ENCODE results near the gene ANKRD11. TPM values are rescaled to one million over a fixed set of nuclear protein-coding genes. Genes with fewer than 3 reads are reported as not detected.

ANKRD11 gene
- total RNA-seq, 1 donor from 2014 or later = 209 TPM

GRCh38 chr16:89460556-89460955 lies 29.8 kb downstream of the ANKRD11 start:
- Mint-ChIP-seq H3K4me1 (ENCODE audit: unreplicated experiment) (peaks cover 52% of the 10 kb centered on the region), H3K36me3 (ENCODE audit: unreplicated experiment) (no peaks in the 10 kb centered on the region), H3K27ac (ENCODE audit: unreplicated experiment) (no peak overlapping the region), H3K4me3 (ENCODE audit: unreplicated experiment) (no peak overlapping the region), H3K9me3 (ENCODE audit: unreplicated experiment) (no peaks in the 10 kb centered on the region), H3K27me3 (ENCODE audit: unreplicated experiment) (no peaks in the 10 kb centered on the region)
- DNase-seq (ENCODE audit: extremely low spot score, unreplicated experiment) = no peak
- TF ChIP-seq CTCF (IDR thresholded peaks at IDR 0.05) = no peak

GRCh38 chr16:89458967-89459366 lies 31.4 kb downstream of the ANKRD11 start:
- Mint-ChIP-seq H3K36me3 (ENCODE audit: unreplicated experiment) (peaks cover 3% of the 10 kb centered on the region), H3K27ac (ENCODE audit: unreplicated experiment) (peak overlapping the region; percentile 78), H3K4me1 (ENCODE audit: unreplicated experiment) (peaks cover 47% of the 10 kb centered on the region), H3K9me3 (ENCODE audit: unreplicated experiment) (no peaks in the 10 kb centered on the region), H3K4me3 (ENCODE audit: unreplicated experiment) (no peak overlapping the region), H3K27me3 (ENCODE audit: unreplicated experiment) (no peaks in the 10 kb centered on the region)
- DNase-seq (ENCODE audit: extremely low spot score, unreplicated experiment) = no peak
- TF ChIP-seq CTCF (IDR thresholded peaks at IDR 0.05) = no peak

GRCh38 chr16:89458551-89458950 lies 31.8 kb downstream of the ANKRD11 start:
- peak overlapping the region; percentile 78 for H3K27ac Mint-ChIP-seq (ENCODE audit: unreplicated experiment)
- TF ChIP-seq CTCF (IDR thresholded peaks at IDR 0.05) = no peak
- peaks cover 51% of the 10 kb centered on the region for H3K4me1 Mint-ChIP-seq (ENCODE audit: unreplicated experiment)

GRCh38 chr16:89456419-89456959 lies 33.9 kb downstream of the ANKRD11 start:
- Mint-ChIP-seq H3K27me3 (ENCODE audit: unreplicated experiment) (no peaks in the 10 kb centered on the region), H3K4me3 (ENCODE audit: unreplicated experiment) (no peak overlapping the region), H3K9me3 (ENCODE audit: unreplicated experiment) (no peaks in the 10 kb centered on the region), H3K36me3 (ENCODE audit: unreplicated experiment) (peaks cover 3% of the 10 kb centered on the region), H3K27ac (ENCODE audit: unreplicated experiment) (peak overlapping the region; percentile 39), H3K4me1 (ENCODE audit: unreplicated experiment) (peaks cover 63% of the 10 kb centered on the region)
- no peak for DNase-seq (ENCODE audit: extremely low spot score, unreplicated experiment)
- no peak for TF ChIP-seq CTCF (IDR thresholded peaks at IDR 0.05)

More at GRCh38 chr16:89458551-89458950, 31.8 kb downstream of the ANKRD11 start:
- Mint-ChIP-seq H3K27me3 (ENCODE audit: unreplicated experiment) (no peaks in the 10 kb centered on the region), H3K36me3 (ENCODE audit: unreplicated experiment) (peaks cover 3% of the 10 kb centered on the region), H3K9me3 (ENCODE audit: unreplicated experiment) (no peaks in the 10 kb centered on the region), H3K4me3 (ENCODE audit: unreplicated experiment) (no peak overlapping the region)
- no peak for DNase-seq (ENCODE audit: extremely low spot score, unreplicated experiment)

GRCh38 chr16:89455692-89456091 lies 34.7 kb downstream of the ANKRD11 start:
- H3K27ac Mint-ChIP-seq (ENCODE audit: unreplicated experiment) = no peak overlapping the region
- no peaks in the 10 kb centered on the region for H3K9me3 Mint-ChIP-seq (ENCODE audit: unreplicated experiment)
- DNase-seq (ENCODE audit: extremely low spot score, unreplicated experiment) = no peak
- no peak overlapping the region for H3K4me3 Mint-ChIP-seq (ENCODE audit: unreplicated experiment)
- H3K4me1 Mint-ChIP-seq (ENCODE audit: unreplicated experiment) = peaks cover 64% of the 10 kb centered on the region
- TF ChIP-seq CTCF (IDR thresholded peaks at IDR 0.05) = no peak
- no peaks in the 10 kb centered on the region for H3K27me3 Mint-ChIP-seq (ENCODE audit: unreplicated experiment)
- H3K36me3 Mint-ChIP-seq (ENCODE audit: unreplicated experiment) = peaks cover 3% of the 10 kb centered on the region

Measured in osteocyte (in vitro differentiated cells).